GM08714 (cell line): ENCODE measurements around the gene PSMB5.

Experiments
- H3K4me3 ChIP-seq: fragments of 200-500 bp; sonication (Bioruptor generic); 2 replicates; pipeline ENCODE4 v1.5.1; 2014; ENCODE audit warnings: mild to moderate bottlenecking, low read length, inconsistent platforms
- ZNF274 ChIP-seq: IDR thresholded peaks from 2 replicates; pipeline ENCODE4 v1.6.1; 2012; ENCODE audit warnings: mild to moderate bottlenecking, low read depth, low read length

The PSMB5 gene

DNA sequence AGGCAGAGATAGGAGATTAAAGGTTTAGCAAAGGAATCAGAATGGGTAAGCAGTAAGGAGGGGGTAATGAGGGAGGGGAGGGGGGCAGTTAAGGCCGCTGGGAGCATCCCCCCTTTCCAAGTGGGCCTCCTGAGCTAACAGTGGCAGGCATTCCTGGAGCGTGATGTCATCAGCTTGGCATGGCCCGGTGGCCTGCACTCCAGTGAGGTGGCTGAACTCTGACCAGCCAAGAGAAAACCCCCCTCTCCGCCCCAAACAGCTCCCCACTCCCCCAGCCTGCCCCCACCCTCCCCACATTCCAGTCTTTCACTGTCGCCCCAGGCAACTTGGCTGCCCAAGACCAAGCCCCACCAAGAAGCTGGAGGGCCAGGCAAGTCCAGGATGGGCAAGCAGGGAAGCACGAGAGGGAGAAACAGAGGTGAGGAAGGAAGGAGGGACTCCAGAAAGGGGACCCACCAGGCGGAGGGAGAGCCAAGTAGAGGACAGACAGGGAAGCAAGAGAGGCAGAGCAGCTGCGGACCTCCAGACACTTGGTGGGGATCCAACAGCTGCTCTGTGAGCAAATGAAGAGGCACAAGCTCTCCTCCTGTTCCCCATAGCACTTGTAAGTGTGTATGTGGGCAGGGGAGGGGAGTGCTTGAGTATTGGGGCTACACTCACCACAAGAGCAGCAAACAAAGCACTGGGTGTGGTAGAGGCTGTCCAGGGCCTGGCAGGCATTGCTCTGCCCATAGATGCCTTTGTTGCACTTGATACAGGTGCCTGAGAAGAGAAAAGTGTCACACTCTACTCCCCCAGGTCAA lies 56.8 kb downstream of the PSMB5 start:
- no peak overlapping the region for H3K4me3 ChIP-seq
- TF ChIP-seq ZNF274: no peak

- TF ChIP-seq ZNF274: no peak
- H3K4me3 ChIP-seq: no peak overlapping the region
Observed at GRCh38 chr14:22977434-22977683, 57.3 kb downstream of the PSMB5 start.

GRCh38 chr14:22976620-22977433 lies 57.9 kb downstream of the PSMB5 start:
- TF ChIP-seq ZNF274: no peak
- no peak overlapping the region for H3K4me3 ChIP-seq
